KMS-11 (cell line): ENCODE results near the gene KRTAP10-6.
"Not testable (repeated sequence)": the region's sequence is repeated elsewhere in the genome, so short reads cannot be mapped to it uniquely, and the experiment has no call there.

Source experiments
- H2AFZ ChIP-seq: fragments of 200-600 bp; sonication (generic); 2 replicates; pipeline ENCODE4 v1.6.1; 2016; ENCODE audit warnings: antibody characterized with exemption, mixed run types, low read depth
- H3K27ac ChIP-seq: fragments of 200-600 bp; sonication (generic); 2 replicates; pipeline ENCODE4 v1.6.1; 2016; ENCODE audit warnings: mild to moderate bottlenecking, mixed run types
- H3K27me3 ChIP-seq: fragments of 200-600 bp; sonication (generic); 2 replicates; pipeline ENCODE4 v1.6.1; 2017; ENCODE audit warnings: mild to moderate bottlenecking, low read depth, mixed run types, moderate library complexity; ENCODE audit not compliant: insufficient read depth
- H3K36me3 ChIP-seq: fragments of 200-600 bp; sonication (generic); 2 replicates; pipeline ENCODE4 v1.6.1; 2017; ENCODE audit warnings: mild to moderate bottlenecking, mixed run types; ENCODE audit not compliant: insufficient read depth
- H3K4me1 ChIP-seq: fragments of 200-600 bp; sonication (generic); 2 replicates; pipeline ENCODE4 v1.6.1; 2016; ENCODE audit warnings: mild to moderate bottlenecking, low read depth, mixed run types; ENCODE audit not compliant: poor library complexity, severe bottlenecking
- H3K4me2 ChIP-seq: fragments of 200-600 bp; sonication (generic); 2 replicates; pipeline ENCODE4 v1.7.0; 2016; ENCODE audit warnings: mild to moderate bottlenecking, mixed run types
- H3K4me3 ChIP-seq: fragments of 200-600 bp; sonication (generic); IDR thresholded peaks from 2 replicates; pipeline ENCODE4 v1.6.1; 2017; ENCODE audit warnings: low read depth, low read length, mixed read lengths; ENCODE audit not compliant: insufficient read depth
- H3K79me2 ChIP-seq: fragments of 200-600 bp; sonication (generic); 2 replicates; pipeline ENCODE4 v1.6.1; 2016; ENCODE audit warnings: low read depth, mixed run types; ENCODE audit not compliant: insufficient read depth
- H3K9ac ChIP-seq: fragments of 200-600 bp; sonication (generic); 2 replicates; pipeline ENCODE4 v1.6.1; 2016; ENCODE audit warnings: mild to moderate bottlenecking, mixed run types
- H4K20me1 ChIP-seq: fragments of 200-600 bp; sonication (generic); 2 replicates; pipeline ENCODE4 v1.6.1; 2016; ENCODE audit warnings: mild to moderate bottlenecking, mixed run types; ENCODE audit not compliant: insufficient read depth
- CTCF ChIP-seq: fragments of 200-600 bp; sonication (generic); conservative IDR thresholded peaks from 2 replicates; pipeline ENCODE4 v1.6.1; 2017; ENCODE audit warnings: low read depth, mild to moderate bottlenecking, antibody characterized with exemption, low read length, moderate library complexity, mixed read lengths

The KRTAP10-6 gene

GRCh38 chr21:44601596-44602462 lies 9.5 kb upstream of the KRTAP10-6 start:
- Histone ChIP-seq H3K27me3 (peaks cover 51% of the 10 kb centered on the region; the same call in 1 of the 2 replicates), H3K27ac (no peak overlapping the region), H4K20me1 (no peaks in the 10 kb centered on the region), H2AFZ (no peak overlapping the region), H3K36me3 (no peaks in the 10 kb centered on the region), H3K4me3 (no peak overlapping the region), H3K79me2 (no peaks in the 10 kb centered on the region), H3K4me2 (no peak overlapping the region), H3K9ac (no peak overlapping the region), H3K4me1 (no peaks in the 10 kb centered on the region)
- TF ChIP-seq CTCF, result no peak

DNA sequence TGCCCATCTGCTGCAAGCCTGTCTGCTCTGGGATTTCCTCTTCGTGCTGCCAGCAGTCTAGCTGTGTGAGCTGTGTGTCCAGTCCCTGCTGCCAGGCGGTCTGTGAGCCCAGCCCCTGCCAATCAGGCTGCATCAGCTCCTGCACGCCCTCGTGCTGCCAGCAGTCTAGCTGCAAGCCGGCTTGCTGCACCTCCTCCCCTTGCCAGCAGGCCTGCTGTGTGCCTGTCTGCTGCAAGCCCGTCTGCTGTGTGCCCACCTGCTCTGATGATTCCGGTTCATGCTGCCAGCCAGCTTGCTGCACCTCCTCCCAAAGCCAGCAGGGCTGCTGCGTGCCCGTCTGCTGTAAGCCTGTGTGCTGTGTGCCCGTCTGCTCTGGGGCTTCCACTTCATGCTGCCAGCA lies 8.8 kb upstream of the KRTAP10-6 start:
- not testable (repeated sequence) for H2AFZ ChIP-seq, H3K79me2 ChIP-seq, H3K4me3 ChIP-seq, H3K4me2 ChIP-seq, H3K36me3 ChIP-seq, H4K20me1 ChIP-seq, H3K27ac ChIP-seq, H3K9ac ChIP-seq, H3K4me1 ChIP-seq
- H3K27me3 ChIP-seq, result peaks cover 57% of the 10 kb centered on the region; the same call in 1 of the 2 replicates

DNA sequence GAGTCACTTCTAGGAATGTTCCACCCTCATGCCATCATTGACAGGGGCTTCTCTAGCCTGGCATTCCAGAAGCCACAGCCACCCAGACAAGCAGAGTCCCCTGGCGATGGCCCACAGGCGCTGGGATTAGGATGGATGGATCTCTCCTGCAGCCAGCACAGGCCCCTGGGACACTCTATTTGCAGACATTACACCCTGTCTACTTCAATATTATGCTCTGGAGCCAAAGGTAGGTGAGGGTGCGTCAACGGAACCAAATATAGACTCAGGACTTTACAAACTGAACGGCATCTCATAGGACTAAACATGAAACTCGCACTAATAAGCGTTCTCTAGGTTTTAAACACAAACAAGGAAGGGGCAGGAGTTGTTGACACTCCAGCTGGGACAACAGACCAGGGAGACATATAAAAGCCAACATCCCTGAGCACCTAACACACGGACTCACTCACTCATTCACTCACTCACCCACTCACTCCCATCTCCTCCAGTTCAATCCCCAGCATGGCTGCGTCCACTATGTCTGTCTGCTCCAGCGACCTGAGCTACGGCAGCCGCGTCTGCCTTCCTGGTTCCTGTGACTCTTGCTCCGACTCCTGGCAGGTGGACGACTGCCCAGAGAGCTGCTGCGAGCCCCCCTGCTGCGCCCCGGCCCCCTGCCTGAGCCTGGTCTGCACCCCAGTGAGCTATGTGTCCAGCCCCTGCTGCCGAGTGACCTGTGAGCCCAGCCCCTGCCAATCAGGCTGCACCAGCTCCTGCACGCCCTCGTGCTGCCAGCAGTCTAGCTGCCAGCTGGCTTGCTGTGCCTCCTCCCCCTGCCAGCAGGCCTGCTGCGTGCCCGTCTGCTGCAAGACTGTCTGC lies 8.0 kb upstream of the KRTAP10-6 start, which contains the start of gene KRTAP10-7:
Gene KRTAP10-7 (plus strand): TSS at position 480 of the 861 bp plus-strand sequence. CDS start 25 bp downstream, at position 505.
- not testable (repeated sequence) for H3K4me3 ChIP-seq, H2AFZ ChIP-seq, H3K36me3 ChIP-seq, H3K4me1 ChIP-seq, H4K20me1 ChIP-seq, H3K9ac ChIP-seq, H3K27ac ChIP-seq, H3K4me2 ChIP-seq, H3K79me2 ChIP-seq
- H3K27me3 ChIP-seq, result peaks cover 55% of the 10 kb centered on the region; the same call in 1 of the 2 replicates

GRCh38 chr21:44599264-44600029 lies 7.1 kb upstream of the KRTAP10-6 start:
- TF ChIP-seq CTCF, result no peak
- no peak overlapping the region for H2AFZ ChIP-seq
- H3K27me3 ChIP-seq, result peaks cover 57% of the 10 kb centered on the region; the same call in 1 of the 2 replicates

DNA sequence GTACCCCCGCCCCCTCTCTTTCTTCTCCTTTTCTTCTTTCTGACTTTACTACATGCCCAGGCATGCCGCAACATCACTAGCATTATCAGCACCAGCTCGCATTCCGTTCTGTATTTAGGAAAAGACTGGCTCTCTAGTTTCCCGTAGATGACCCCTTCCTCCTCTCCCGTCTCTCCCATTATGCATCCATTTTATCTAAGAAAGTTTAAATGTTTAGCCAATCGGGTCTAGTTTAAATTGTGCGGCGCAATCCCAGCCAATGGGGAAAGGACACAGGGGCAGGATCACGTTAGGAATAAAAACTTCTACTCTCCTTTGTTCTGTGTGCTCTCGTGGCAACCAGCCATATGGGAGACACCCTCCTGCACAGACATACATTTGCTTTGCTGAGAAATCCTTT lies 5.8 kb upstream of the KRTAP10-6 start:
- no peak overlapping the region for H3K27ac ChIP-seq
- no peak overlapping the region for H3K9ac ChIP-seq
- no peak overlapping the region for H3K4me3 ChIP-seq
- H3K36me3 ChIP-seq, result no peaks in the 10 kb centered on the region
- H2AFZ ChIP-seq, result no peak overlapping the region
- H3K4me1 ChIP-seq, result no peaks in the 10 kb centered on the region
- H3K79me2 ChIP-seq, result no peaks in the 10 kb centered on the region
- peaks cover 64% of the 10 kb centered on the region; the same call in 1 of the 2 replicates for H3K27me3 ChIP-seq
- no peaks in the 10 kb centered on the region for H4K20me1 ChIP-seq
- no peak for TF ChIP-seq CTCF
- no peak overlapping the region for H3K4me2 ChIP-seq

More at GRCh38 chr21:44599264-44600029, 7.1 kb upstream of the KRTAP10-6 start:
- Histone ChIP-seq H3K27ac (no peak overlapping the region), H3K9ac (no peak overlapping the region), H3K4me1 (no peaks in the 10 kb centered on the region), H3K4me3 (no peak overlapping the region), H3K79me2 (no peaks in the 10 kb centered on the region), H4K20me1 (no peaks in the 10 kb centered on the region), H3K4me2 (no peak overlapping the region), H3K36me3 (no peaks in the 10 kb centered on the region)
